ENCODE results near the gene CRACDL.

CRACDL gene

GRCh38 chr2:98924038-98924830, 11.8 kb downstream of the CRACDL start:
- no peak for DNase-seq (ENCODE audit: low spot score)

GRCh38 chr2:98923244-98923940, 12.6 kb downstream of the CRACDL start:
- DNase-seq (ENCODE audit: low spot score), result no peak

- DNase-seq (ENCODE audit: low spot score), result no peak
These were observed 15.0 kb downstream of the CRACDL start for GRCh38 chr2:98921062-98921461.

- no peak for DNase-seq (ENCODE audit: low spot score)
These were observed 19.0 kb downstream of the CRACDL start for GRCh38 chr2:98917031-98917471.

GRCh38 chr2:98915751-98916358, 20.2 kb downstream of the CRACDL start:
- no peak for DNase-seq (ENCODE audit: low spot score)

GRCh38 chr2:98914713-98915580, 21.1 kb downstream of the CRACDL start:
- no peak for DNase-seq (ENCODE audit: low spot score)

GRCh38 chr2:98913916-98914712, 21.9 kb downstream of the CRACDL start:
- no peak for DNase-seq (ENCODE audit: low spot score)

GRCh38 chr2:98912957-98913915, 22.8 kb downstream of the CRACDL start:
- DNase-seq (ENCODE audit: low spot score), result no peak

GRCh38 chr2:98912221-98912851, 23.7 kb downstream of the CRACDL start:
- DNase-seq (ENCODE audit: low spot score), result no peak

- peak; percentile 4 for DNase-seq (ENCODE audit: low spot score)
These were observed 24.5 kb downstream of the CRACDL start for GRCh38 chr2:98911376-98912154.

- no peak for DNase-seq (ENCODE audit: low spot score)
These were observed 25.0 kb downstream of the CRACDL start for GRCh38 chr2:98911126-98911375.

GRCh38 chr2:98910349-98911125, 25.5 kb downstream of the CRACDL start:
- DNase-seq (ENCODE audit: low spot score), result no peak

GRCh38 chr2:98909317-98910211, 26.5 kb downstream of the CRACDL start:
- no peak for DNase-seq (ENCODE audit: low spot score)

GRCh38 chr2:98908931-98909316, 27.1 kb downstream of the CRACDL start:
- DNase-seq (ENCODE audit: low spot score), result no peak

- no peak for DNase-seq (ENCODE audit: low spot score)
These were observed 27.8 kb downstream of the CRACDL start for GRCh38 chr2:98907966-98908905.

GRCh38 chr2:98907385-98907784, 28.6 kb downstream of the CRACDL start:
- DNase-seq (ENCODE audit: low spot score), result no peak
